ENCODE measurements around the gene DOK6.
"Not testable (repeated sequence)": the region's sequence is repeated elsewhere in the genome, so short reads cannot be mapped to it uniquely, and the experiment has no call there.

DOK6 gene

DNA sequence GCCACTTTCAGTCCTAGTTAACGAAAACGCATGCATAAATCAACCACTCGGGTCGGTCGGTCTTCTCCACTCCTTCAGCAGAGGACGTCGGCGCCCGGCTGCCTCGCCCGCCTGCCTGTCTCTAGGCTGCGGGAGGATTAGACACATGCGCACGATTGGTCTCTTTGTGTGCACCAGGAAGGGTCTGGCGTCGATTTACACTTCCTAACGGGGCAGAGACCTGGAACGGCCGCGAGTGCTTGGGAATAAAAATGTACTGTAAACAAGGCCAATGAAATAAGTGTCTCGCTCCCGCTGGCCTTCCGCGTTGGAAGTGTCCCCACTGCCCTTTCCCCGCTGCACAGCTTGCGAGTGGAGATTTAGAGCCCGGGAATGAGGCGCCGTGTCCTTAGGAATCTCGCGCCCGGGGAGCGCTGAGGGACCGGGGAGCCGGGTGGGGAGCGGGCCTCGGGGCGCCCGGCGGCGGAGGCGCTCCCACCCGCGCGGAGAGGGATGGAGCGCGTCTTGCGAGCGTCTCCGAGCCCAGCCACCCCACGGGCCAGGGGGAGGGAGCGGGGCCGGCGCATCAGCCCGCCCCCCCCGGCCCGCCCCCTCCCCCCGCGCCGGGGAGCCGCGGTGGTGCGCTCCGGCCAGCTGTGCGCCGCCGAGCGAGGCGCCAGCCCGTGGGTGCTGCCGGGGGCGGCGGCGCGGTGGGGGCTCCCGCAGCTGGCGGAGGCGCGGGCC, at the start of gene DOK6:
Gene DOK6 (plus strand): TSS at position 636 of the 723 bp plus-strand sequence.
- peak; percentile 39 for DNase-seq (ENCODE audit: low spot score)

DNA sequence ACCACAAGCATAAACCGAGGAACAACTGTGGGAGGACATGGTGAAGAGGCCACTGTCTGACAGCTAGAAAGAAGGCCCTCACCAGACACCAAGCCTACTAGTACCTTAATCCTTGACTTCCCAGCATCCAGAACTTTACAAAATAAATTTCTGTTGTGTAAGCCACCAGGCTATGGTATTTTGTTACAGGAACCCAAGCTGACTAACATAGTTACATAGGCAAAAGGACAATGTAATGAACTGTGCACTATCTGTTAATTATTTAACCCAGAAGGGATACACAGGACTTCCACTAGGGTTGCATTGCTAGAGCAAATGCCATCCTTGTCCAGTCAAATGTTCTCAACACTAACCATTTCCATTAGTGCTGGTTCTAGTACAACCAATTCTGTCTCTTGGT, 47.7 kb upstream of the DOK6 start:
- no peak for DNase-seq (ENCODE audit: low spot score)

DNA sequence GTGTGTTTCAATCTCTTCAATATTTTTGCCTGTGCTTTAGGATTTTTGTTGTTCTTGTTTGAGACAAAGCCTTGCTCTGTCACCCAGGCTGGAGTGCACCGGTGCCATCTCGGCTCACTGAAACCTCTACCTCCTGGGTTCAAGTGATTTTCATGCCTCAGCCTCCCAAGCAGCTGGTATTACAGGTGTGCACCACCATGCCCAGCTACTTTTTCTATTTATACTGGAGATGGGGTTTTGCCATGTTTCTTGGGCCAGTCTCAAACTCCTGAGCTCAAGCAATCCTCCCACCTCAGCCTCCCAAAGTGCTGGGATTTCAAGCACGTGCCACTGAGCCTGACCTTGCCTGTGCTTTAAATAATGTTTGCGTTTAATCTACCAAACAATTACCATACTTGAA, 43.1 kb upstream of the DOK6 start:
- no peak for DNase-seq (ENCODE audit: low spot score)

DNA sequence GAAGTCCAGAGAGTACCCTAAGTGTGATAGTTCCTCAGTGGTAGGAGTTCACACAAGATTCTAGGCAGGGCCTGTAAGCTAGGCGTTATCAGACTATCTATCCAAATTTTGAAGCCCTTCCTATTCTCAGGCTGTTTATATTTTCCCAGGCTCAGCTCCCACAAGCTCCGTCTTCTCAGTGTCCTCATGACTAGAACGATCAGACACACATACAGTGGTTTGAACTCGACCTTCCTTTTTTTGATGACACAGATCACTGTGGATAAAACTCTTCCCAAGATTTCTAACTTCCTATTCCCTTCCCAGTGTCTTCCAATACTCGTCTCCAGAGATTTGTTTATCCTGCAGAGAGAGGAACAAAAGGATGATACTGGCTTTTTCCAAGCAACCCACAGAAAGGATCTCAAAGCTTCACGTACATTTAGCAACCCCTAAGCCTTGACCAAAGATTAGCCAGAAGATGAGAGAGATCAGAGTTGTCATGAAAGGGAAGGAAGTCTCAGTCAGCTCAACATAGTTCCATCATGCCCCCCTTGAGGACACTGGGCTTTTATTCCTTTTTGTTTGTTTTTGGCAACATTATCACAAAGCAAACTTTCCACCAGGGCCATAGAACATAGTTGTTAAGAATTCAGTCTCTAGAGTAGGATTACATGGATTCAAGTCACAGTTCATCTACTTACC, 42.3 kb upstream of the DOK6 start:
- DNase-seq (ENCODE audit: low spot score), result no peak

DNA sequence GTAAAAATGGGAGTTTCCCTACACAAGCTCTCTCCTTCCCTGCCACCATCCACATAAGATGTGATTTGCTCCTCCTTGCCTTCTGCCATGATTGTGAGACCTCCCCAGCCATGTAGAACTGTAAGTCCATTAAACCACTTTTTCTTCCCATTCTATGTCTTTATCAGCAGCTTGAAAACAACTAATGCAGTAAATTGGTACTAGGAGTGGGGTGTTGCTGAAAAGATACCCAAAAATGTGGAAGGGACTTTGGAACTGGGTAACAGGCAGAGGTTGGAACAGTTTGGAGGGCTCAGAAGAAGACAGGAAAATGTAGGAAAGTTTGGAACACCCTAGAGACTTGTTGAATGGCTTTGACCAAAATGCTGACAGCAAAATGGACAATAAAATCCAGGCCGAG, 40.9 kb upstream of the DOK6 start:
- DNase-seq (ENCODE audit: low spot score), result not testable (repeated sequence)

DNA sequence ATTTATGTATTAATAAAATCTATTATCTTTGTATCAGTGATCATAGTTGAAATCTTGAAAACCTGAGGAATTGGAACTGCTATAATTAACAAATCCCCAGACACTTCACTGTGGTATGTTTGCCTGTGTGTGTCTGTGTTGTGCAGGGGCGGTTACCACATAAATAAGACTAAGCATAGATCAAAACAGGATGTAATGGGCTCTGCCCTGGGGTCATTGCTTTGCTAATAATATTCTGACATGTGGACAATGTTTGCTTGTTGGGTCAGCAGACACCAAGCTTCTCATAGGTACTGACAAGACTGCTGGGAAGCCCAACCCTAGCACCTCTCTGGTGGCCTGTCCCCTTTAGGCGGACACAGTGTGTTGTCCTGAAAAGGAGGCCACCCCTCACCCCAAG, 35.8 kb upstream of the DOK6 start:
- DNase-seq (ENCODE audit: low spot score), result no peak

DNA sequence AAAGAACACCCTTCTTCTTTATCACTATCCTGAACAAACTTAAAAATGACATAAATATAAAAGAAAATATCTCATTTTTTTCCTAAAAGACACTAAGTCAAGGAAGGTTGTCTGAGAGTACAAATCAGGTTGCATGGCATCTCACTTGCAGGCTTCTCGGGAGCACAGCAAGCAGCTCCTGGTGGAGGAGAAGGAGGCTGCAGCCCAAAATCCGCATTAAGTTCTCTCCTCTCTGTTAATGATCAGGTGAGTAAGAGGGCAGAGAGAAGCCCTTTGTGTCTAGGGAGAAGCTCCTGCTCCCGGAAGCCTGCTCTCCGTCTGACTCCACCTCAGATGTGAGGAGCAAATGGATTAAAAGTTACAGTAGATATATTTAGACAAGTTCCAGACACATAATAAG, 35.0 kb upstream of the DOK6 start:
- DNase-seq (ENCODE audit: low spot score), result no peak

DNA sequence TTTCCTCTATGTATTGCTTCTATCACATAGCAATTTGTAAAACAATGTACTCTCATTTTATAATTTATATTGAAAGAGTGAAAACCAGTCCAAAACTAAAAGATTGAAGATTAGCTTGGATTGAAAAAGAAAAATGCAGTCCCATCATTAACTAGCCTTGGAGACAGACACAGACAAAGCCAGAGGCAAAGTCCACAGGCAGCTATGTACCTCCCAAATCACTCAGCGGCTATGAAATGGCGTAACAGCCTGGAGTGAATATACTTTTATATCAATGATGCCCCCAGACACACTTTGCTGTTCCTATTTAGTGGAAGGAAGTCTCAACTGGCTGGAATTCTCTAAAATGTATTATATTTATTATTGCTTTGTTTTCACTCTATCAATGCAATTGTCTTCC, 33.6 kb upstream of the DOK6 start:
- DNase-seq (ENCODE audit: low spot score), result no peak

DNA sequence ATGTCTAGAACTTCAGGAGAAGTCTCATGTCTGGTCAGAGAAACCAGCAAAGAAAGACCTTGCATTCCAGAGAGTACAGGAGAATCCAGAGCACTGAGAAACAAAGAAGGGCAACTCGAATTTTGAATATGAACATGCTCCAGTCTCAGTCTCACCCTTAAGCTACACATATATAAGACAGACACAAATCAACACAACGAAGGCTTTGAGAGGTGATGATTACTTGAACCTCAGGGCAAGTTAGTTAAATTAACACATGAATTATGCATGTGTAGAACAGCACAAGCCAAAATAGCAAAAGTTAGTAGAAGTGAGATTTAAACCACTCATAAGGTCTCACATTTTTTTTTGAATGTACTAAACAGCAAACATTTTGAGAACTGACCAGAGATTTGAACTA, 29.0 kb upstream of the DOK6 start:
- no peak for DNase-seq (ENCODE audit: low spot score)

DNA sequence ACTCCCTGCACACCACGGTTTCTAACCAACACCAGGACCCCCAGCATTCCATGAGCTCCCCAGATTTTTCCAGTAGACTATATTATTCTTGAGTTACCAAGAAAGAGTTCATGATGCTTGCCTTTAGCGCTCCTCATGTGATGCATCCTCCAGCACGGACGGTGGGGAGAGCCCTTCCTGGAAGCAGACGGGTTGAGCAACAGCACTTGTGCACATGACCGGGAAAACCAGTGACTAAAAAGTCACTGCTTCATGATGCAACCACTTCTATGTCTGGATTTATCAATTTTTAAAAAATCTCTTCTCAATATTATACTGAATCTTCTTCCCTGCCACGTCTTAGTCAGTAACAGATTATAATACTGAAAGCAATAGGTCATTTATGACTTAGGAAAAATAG, 20.4 kb upstream of the DOK6 start:
- DNase-seq (ENCODE audit: low spot score), result no peak

DNA sequence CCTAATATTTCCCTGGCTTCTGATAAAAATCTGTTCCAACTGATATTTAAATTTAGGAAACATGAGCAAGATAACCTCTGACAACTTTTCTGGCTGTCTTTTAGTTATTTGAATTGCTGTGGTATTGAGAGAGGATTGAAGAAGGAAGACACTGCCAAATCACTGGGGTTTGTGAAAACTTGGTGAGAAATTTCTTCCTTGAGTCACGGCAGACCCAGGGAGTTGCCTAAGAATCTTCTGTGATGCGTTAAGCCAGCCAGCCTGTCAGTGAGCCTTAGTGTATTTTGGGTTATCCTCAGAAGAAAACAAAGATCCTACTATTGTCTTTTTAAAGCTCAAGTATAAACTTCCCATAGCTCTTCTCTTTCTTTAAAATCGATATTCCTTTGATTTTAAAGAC, 17.5 kb upstream of the DOK6 start:
- DNase-seq (ENCODE audit: low spot score), result no peak

DNA sequence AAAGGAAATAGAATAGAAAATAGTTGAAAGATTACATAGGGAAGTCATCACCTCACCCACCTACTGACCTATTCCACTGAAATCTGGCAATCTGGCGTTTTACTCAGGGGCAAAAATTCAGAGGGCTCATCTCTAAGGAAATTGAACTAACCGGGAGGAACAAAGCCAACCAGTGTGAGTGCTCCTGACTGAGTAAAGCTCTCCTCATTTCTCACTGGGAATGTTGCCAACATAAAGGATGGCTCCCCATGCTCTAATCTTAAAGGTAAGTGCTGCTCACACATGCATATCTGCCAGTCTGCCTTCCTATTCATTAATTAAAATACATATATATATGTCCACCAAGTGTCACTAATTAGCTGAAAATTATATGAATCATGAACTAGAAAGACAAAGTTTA, 13.5 kb upstream of the DOK6 start:
- no peak for DNase-seq (ENCODE audit: low spot score)

DNA sequence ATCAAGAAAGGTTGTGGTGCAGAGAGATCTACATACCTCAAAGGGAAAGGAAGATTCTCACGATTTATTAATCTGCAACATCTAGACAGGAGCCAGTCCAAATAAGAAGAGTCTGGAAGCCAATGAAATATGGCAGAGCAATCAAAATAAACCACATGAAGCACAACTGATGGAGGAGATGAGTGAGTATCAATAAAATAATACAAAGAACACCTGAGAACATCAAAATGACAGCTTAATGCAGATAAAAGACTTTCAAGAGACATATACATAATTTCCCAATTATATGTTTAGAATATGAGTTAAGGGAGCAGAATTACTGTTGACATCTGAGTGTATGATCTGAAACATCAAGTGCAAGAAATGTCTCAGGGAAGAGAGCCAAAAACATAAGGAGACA, 12.5 kb upstream of the DOK6 start:
- DNase-seq (ENCODE audit: low spot score), result no peak

DNA sequence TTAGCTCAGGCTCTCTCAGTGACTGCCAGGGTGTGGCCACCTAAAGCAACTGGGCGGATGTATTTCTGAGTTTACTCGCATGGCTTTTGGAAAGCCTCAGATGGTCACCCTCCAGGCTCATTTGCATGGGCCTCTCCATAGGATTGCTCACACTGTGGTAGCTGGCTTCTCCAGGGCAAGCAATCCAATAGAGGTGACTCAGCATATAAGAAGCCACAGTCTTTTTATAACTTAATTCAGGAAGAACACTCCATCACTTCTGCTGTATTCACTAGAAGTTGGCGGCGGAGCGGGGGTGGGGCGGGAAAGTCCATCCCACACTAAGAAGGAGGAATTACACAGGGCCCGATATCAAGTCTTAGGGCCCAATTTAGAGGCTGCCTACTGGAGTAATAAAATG, 3.6 kb upstream of the DOK6 start:
- DNase-seq (ENCODE audit: low spot score), result no peak

DNA sequence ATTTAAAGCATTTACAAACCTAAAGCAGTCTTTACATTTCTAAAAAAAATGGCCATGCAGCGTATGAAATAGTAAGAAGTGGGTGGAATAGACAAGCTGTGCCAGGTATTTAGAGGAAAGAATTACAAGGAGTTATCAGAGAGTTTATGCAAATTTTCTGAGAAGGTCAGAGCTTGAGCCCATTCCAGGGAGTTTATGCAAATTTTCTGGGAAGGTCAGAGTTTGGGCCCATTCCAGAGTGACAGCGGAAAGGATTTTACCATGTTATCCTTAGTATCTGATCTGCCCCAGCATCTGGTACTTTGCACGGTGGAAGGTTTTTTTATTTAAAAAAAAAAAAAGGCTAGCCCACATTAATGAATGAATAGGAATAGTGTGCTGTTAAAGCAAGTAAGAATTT, 1.4 kb upstream of the DOK6 start:
- no peak for DNase-seq (ENCODE audit: low spot score)

DNA sequence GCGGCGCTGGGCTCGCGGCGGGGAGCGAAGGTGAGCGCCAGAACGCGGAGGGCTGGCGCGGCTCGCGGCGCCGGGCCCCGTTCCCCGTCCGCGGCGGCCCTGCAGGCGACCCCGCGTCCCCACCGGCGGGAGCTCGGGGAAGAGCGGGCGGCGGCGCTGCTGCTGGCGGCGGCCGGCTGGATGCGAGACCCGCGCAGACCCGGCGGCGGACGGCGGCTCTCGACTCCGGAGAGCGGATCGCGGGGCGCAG, 213 bp downstream of the DOK6 start:
- DNase-seq (ENCODE audit: low spot score), result no peak

DNA sequence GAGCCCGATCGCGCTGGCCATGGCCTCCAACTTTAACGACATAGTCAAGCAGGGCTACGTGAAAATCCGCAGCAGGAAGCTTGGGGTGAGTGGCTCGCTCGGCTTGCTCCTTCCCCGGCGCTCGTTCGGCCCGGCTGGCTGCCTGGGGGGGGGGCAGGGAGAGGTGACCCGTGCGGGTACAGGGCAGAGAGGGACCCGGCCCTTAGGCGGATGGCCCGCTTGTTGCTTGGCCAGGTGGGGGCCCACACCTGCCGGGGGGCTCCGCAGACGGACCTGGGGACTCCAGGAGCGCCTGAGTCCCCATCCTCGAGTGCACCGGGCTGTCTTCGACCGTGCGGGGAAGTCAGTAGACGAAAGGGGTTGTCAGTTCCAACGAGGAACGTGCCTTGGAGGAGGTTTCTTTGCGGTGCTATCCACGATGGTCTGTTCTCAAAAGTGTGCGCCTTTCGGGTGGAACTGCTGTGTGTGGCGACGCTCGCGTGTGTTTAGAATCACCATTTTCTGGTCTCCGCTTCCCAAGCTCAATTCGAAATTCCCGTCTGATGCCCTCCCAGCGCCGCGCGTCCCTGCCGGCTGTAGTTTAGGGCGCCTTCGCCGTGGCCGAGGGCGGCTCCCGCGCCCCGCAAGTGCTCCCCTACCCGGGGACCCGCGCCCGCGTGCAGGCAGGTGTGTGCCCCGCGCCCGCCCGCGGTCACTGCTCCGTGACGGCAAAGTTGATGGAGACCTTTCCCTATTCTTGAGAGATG, 711 bp downstream of the DOK6 start:
- peak; percentile 11 for DNase-seq (ENCODE audit: low spot score)

DNA sequence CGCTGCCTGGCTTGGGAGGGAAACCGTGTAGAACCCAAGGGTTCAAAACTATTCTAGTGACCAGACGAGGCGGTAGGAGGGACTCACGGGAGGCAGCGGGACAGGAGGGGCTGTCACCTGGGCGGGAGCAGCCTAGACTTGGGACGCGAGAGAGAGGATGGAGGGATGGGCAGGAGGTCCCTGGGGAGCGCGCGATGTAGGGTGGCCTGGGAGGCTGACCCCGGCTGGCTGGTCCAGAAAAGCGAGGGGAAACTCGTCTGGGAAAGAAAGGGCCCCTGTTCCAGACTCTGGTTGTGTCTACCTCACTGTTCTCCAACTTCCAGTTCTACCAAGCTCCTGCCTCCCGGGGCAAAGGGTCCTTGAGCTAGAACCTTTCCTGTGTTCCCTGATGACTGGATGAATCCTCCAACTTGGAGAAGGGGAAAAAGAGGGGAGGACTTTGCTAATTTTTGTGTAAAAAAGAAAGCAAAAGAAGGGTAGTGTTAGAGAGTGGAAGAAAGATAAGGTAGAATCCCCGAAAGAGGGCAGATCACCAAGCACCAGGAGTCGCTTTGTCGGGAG, 1.4 kb downstream of the DOK6 start:
- no peak for DNase-seq (ENCODE audit: low spot score)

DNA sequence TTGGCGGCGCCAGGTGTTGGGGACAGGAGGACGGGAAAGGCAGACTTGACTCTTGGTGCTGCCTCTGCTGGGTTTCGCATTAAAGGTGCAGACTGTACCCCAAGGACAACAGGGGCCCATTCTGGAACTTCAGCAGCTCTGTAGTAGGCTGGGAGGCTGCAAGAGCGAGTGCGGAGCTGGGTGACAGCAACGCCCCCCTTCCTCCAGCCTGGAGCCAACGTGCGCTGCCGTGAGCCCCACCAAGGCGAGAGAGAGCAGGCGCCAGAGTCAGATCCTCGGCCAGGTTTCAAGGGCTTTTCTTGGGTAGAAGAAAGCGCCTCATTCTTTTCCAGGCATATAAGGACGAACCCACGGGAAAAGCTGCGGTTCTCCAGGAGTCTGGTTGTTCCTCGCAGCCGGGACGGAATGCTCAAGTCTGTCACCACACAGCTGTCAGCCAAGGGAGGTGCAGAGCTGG, 1.9 kb downstream of the DOK6 start:
- peak; percentile 8 for DNase-seq (ENCODE audit: low spot score)

DNA sequence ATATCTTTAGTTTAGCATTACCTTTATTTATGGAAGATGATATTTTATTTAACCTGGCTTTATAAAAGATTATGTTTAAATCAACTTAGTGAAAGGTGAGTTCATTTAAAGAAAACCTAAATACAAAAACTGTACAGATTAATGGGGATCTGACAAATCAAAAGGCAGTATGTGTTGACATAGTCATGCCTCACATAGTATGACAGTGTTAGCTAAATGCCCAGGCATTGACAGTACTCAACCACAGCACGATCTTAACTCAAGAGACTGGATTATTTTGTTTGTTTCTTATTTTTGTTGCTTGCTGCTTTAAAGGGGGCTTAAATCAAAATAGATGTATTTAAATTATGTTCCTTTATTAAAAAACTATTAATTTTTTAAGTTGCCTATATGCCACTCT, 7.8 kb downstream of the DOK6 start:
- DNase-seq (ENCODE audit: low spot score), result no peak

DNA sequence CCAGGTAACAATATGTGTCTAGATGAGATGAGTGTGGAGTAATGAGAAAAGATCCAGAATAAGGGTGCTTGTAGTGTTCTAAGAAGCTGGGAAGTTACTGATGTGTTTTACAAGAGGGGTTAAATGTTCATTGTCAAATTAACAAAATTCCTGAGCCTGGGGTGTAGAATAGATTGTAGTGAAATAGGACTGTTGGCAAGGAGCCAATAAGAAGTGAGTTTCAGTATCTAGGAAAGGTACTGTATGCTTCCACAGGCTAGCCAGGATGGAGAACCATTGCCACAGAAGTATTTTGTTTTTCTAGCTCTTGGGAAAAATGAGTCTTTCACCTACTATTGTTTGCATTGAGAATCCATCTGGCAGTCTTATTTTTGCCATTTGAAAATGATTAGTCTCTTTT, 10.5 kb downstream of the DOK6 start:
- no peak for DNase-seq (ENCODE audit: low spot score)

DNA sequence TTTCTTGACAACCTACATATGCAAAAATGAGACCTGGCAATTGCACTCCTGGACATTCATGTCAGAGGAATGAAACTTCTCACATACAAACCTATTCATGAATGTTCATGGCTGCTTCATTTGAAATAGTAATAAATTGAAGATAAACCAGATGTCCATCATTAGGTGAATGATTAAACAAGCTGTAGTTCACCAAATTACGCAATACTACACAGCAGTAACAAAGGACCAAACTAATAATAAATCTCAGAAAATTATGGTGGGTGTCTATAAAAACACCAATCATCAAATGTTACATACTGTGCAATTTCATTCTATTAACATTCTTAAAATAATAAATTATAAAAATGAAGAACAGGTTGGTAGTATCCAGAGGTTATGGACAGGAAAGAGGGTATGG, 13.5 kb downstream of the DOK6 start:
- DNase-seq (ENCODE audit: low spot score), result no peak

DNA sequence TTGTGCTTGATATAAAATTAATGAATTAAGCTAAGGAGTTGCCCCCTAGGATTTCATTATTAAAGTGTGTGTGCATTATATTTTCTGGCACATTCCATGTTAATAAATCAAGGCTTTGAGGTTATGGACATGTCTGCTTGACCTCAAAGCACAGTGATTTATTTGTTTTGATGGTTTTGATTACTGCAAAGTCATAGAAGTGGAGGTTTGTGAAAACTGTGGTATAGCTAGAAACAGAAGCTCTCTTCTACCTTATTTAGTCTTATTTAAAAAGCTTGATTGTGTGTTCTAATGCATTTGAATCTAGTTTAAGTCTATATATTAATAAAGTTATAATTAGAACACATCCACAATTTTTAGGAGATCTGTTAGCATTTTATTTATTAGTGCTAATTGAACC, 32.2 kb downstream of the DOK6 start:
- DNase-seq (ENCODE audit: low spot score), result no peak

Measured in putamen (tissue), 1 donor.